Caki2 (cell line): ENCODE measurements around the gene C1orf116. TPM values are rescaled to one million over a fixed set of nuclear protein-coding genes. Genes with fewer than 3 reads are reported as not detected.

Experiments used
- DNase-seq: peaks from one replicate; pipeline ENCODE4 v3.0.0-alpha.2; 2015; ENCODE audit warnings: low read depth
- in situ Hi-C: cut with HindIII; loops from 2 replicates; pipeline ENCODE4 v1.10.0; 2016; ENCODE audit warnings: low sequenced_read_pairs, low pct_unique_long_range_greater_than_20kb, mixed read lengths
- total RNA-seq: library from RNA; depleted of rRNA; stranded (reverse); fragments of >200 nt; shearing (Covaris generic); gene quantifications from 2 replicates; pipeline ENCODE4 v1.2.3, GENCODE V29; 2014; ENCODE audit warnings: low replicate concordance

Gene C1orf116
- total RNA-seq, 1 experiment from 2014 or later = 1.7 TPM

GRCh38 chr1:207025146-207025880 lies 7.2 kb downstream of the C1orf116 start:
- DNase-seq = peak; percentile 27
- in situ Hi-C loops = no loop called here

- no peak for DNase-seq
- in situ Hi-C loops = no loop called here
These were observed 8.1 kb downstream of the C1orf116 start for GRCh38 chr1:207024202-207025145.

- DNase-seq = no peak
- in situ Hi-C loops = no loop called here
These were observed 9.4 kb downstream of the C1orf116 start for GRCh38 chr1:207022996-207023679.

GRCh38 chr1:207021876-207022596 lies 10.5 kb downstream of the C1orf116 start:
- DNase-seq = no peak
- in situ Hi-C loops = no loop called here

- DNase-seq = no peak
- in situ Hi-C loops = no loop called here
These were observed 11.3 kb downstream of the C1orf116 start for GRCh38 chr1:207021139-207021861.

- no peak for DNase-seq
- in situ Hi-C loops = no loop called here
These were observed 11.8 kb downstream of the C1orf116 start for GRCh38 chr1:207020709-207021107.

- no peak for DNase-seq
- in situ Hi-C loops = no loop called here
These were observed 12.4 kb downstream of the C1orf116 start for GRCh38 chr1:207020065-207020708.

- in situ Hi-C loops = no loop called here
- no peak for DNase-seq
These were observed 12.9 kb downstream of the C1orf116 start for GRCh38 chr1:207019661-207020060.

GRCh38 chr1:207019161-207019560 lies 13.4 kb downstream of the C1orf116 start:
- in situ Hi-C loops = no loop called here
- DNase-seq = no peak

- in situ Hi-C loops = no loop called here
- DNase-seq = no peak
These were observed 13.8 kb downstream of the C1orf116 start for GRCh38 chr1:207018707-207019106.

- in situ Hi-C loops = no loop called here
- DNase-seq = no peak
These were observed 14.7 kb downstream of the C1orf116 start for GRCh38 chr1:207017615-207018559.

GRCh38 chr1:207015791-207016190 lies 16.8 kb downstream of the C1orf116 start:
- in situ Hi-C loops = no loop called here
- no peak for DNase-seq

GRCh38 chr1:207014728-207015127 lies 17.8 kb downstream of the C1orf116 start:
- no peak for DNase-seq
- in situ Hi-C loops = no loop called here

- DNase-seq = no peak
- in situ Hi-C loops = no loop called here
These were observed 19.1 kb downstream of the C1orf116 start for GRCh38 chr1:207013321-207014085.

- no peak for DNase-seq
- in situ Hi-C loops = no loop called here
These were observed 21.8 kb downstream of the C1orf116 start for GRCh38 chr1:207010726-207011125.
